Measurements from ENCODE around the gene FKBP8. TPM values are rescaled to one million over a fixed set of nuclear protein-coding genes. Genes with fewer than 3 reads are reported as not detected.

FKBP8 gene
- total RNA-seq, 1 experiment from 2014 or later: 184 TPM

- H3K9me3 ChIP-seq: no peaks in the 10 kb centered on the region
- no peak for TF ChIP-seq CTCF (IDR thresholded peaks at IDR 0.05; ENCODE audit: insufficient read depth in 1 of 2, low read depth in 1 of 2, low read length in 1 of 2, severe bottlenecking in 1 of 2, unreplicated experiment in 1 of 2)
- H3K4me3 Mint-ChIP-seq (ENCODE audit: unreplicated experiment): no peak overlapping the region
- H3K27me3 Mint-ChIP-seq (ENCODE audit: insufficient read depth, unreplicated experiment): no peaks in the 10 kb centered on the region
- no peak overlapping the region for H3K4me3 ChIP-seq (ENCODE audit: low read depth, low read length)
- CTCF ChIA-PET: no interaction called here
- peaks cover 15% of the 10 kb centered on the region for H3K4me1 Mint-ChIP-seq (ENCODE audit: low read depth, unreplicated experiment)
- intact Hi-C loops (cut with micrococcal nuclease; ENCODE audit: unreplicated experiment): no loop called here
- no peaks in the 10 kb centered on the region for H3K27me3 ChIP-seq (replicated peaks; ENCODE audit: control insufficient read depth, insufficient read depth, low read length)
- POLR2A ChIA-PET: interaction anchor here (1.0 kb wide), 1 partner anchor 57 kb away, joined by 3 read pairs; the partner anchor contains the start of gene KXD1
- BruUV-seq (replicated peaks): no TSS peak
- no peaks in the 10 kb centered on the region for H3K9me3 Mint-ChIP-seq (ENCODE audit: unreplicated experiment)
- H3K27ac Mint-ChIP-seq (ENCODE audit: unreplicated experiment): no peak overlapping the region
- peaks cover 6% of the 10 kb centered on the region for H3K36me3 Mint-ChIP-seq (ENCODE audit: insufficient read depth, unreplicated experiment)
- H3K4me1 ChIP-seq: peaks cover 17% of the 10 kb centered on the region
- no peak for DNase-seq
- no peaks in the 10 kb centered on the region for H3K36me3 ChIP-seq (ENCODE audit: control insufficient read depth, insufficient read depth, low read length)
Measured at GRCh38 chr19:18500799-18501198, 42.6 kb downstream of the FKBP8 start.

GRCh38 chr19:18500376-18500775 lies 43.0 kb downstream of the FKBP8 start:
- Histone ChIP-seq H3K36me3 (ENCODE audit: control insufficient read depth, insufficient read depth, low read length) (no peaks in the 10 kb centered on the region), H3K4me1 (peaks cover 17% of the 10 kb centered on the region), H3K27me3 (replicated peaks; ENCODE audit: control insufficient read depth, insufficient read depth, low read length) (no peaks in the 10 kb centered on the region), H3K9me3 (no peaks in the 10 kb centered on the region), H3K4me3 (ENCODE audit: low read depth, low read length) (no peak overlapping the region)
- no peak overlapping the region for H3K27ac Mint-ChIP-seq (ENCODE audit: unreplicated experiment)
- H3K9me3 Mint-ChIP-seq (ENCODE audit: unreplicated experiment): no peaks in the 10 kb centered on the region
- TF ChIP-seq CTCF (IDR thresholded peaks at IDR 0.05; ENCODE audit: insufficient read depth in 1 of 2, low read depth in 1 of 2, low read length in 1 of 2, severe bottlenecking in 1 of 2, unreplicated experiment in 1 of 2): no peak
- intact Hi-C loops (cut with micrococcal nuclease; ENCODE audit: unreplicated experiment): no loop called here
- peaks cover 6% of the 10 kb centered on the region for H3K36me3 Mint-ChIP-seq (ENCODE audit: insufficient read depth, unreplicated experiment)
- DNase-seq: no peak
- no peak overlapping the region for H3K4me3 Mint-ChIP-seq (ENCODE audit: unreplicated experiment)
- peaks cover 12% of the 10 kb centered on the region for H3K4me1 Mint-ChIP-seq (ENCODE audit: low read depth, unreplicated experiment)
- CTCF ChIA-PET: no interaction called here
- no TSS peak for BruUV-seq (replicated peaks)
- no peaks in the 10 kb centered on the region for H3K27me3 Mint-ChIP-seq (ENCODE audit: insufficient read depth, unreplicated experiment)
- POLR2A ChIA-PET: interaction anchor here (1.0 kb wide), 1 partner anchor 57 kb away, joined by 3 read pairs; the partner anchor contains the start of gene KXD1

GRCh38 chr19:18499055-18499775 lies 44.2 kb downstream of the FKBP8 start:
- Mint-ChIP-seq H3K9me3 (ENCODE audit: unreplicated experiment) (no peaks in the 10 kb centered on the region), H3K4me3 (ENCODE audit: unreplicated experiment) (no peak overlapping the region), H3K27me3 (ENCODE audit: insufficient read depth, unreplicated experiment) (no peaks in the 10 kb centered on the region), H3K27ac (ENCODE audit: unreplicated experiment) (no peak overlapping the region), H3K36me3 (ENCODE audit: insufficient read depth, unreplicated experiment) (peaks cover 6% of the 10 kb centered on the region), H3K4me1 (ENCODE audit: low read depth, unreplicated experiment) (peaks cover 3% of the 10 kb centered on the region)
- no peak overlapping the region for H3K4me3 ChIP-seq (ENCODE audit: low read depth, low read length)
- no peak for TF ChIP-seq CTCF (IDR thresholded peaks at IDR 0.05; ENCODE audit: insufficient read depth in 1 of 2, low read depth in 1 of 2, low read length in 1 of 2, severe bottlenecking in 1 of 2, unreplicated experiment in 1 of 2)
- ChIA-PET CTCF (no interaction called here), POLR2A (no interaction called here)
- intact Hi-C loops (cut with micrococcal nuclease; ENCODE audit: unreplicated experiment): no loop called here
- no TSS peak for BruUV-seq (replicated peaks)
- DNase-seq: no peak
- no peaks in the 10 kb centered on the region for H3K27me3 ChIP-seq (replicated peaks; ENCODE audit: control insufficient read depth, insufficient read depth, low read length)
- H3K9me3 ChIP-seq: no peaks in the 10 kb centered on the region
- H3K36me3 ChIP-seq (ENCODE audit: control insufficient read depth, insufficient read depth, low read length): no peaks in the 10 kb centered on the region
- H3K4me1 ChIP-seq: peaks cover 5% of the 10 kb centered on the region
